Superior temporal gyrus (tissue), 1 donor: ENCODE measurements around the gene ERICH3.
A peak's percentile ranks its signal among the peaks of the same experiment; 100 is the strongest.

Source experiments
- DNase-seq: peaks from one replicate; pipeline ENCODE4 v3.0.0-alpha.2; 2016; ENCODE audit errors: extremely low spot score

The ERICH3 gene

DNA sequence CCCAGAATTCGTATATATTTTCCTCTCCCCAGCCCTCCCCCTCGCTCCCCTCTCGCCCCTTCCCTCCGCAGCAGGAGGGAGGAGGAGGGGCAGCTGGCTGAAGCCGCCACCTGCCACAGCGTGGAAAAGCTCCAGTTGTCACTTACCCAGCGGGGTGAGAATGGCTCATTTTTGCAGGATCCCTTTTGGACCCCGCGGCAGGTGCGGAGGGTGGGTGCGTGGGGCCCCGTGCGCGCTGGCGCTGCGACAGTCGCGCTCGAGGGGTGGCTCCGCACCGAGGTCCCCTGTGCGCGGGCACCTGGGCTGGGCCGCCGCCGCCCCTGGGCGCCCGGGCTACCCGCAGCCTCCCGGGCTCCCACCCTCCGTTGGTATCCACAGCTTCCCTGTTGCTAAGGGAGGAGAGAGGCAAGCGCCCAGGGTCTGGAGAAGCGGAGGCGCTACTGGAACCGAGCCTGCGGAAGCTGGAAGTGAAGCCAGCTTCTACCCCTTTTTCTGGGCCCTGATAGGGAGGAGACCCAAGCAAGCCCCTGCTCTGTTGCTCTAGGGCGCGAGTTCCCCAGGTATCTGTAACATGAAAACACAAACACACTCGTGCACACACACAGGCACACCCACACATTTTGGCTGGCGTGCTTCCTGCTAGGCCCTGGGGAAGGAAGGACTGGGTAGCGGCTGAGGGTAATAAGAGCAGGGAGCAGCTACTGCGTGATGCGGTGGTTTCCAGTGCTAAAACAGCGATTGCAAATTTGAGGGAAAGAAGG is at the start of gene ERICH3:
Gene ERICH3 (minus strand): TSS at position 442 of the 761 bp plus-strand sequence. CDS start 273 bp downstream, at position 169.
- DNase-seq = peak; percentile 53

- no peak for DNase-seq
These were observed 44.0 kb upstream of the ERICH3 start for GRCh38 chr1:74717626-74718025.

- DNase-seq = no peak
These were observed 43.2 kb upstream of the ERICH3 start for GRCh38 chr1:74716822-74717221.

DNA sequence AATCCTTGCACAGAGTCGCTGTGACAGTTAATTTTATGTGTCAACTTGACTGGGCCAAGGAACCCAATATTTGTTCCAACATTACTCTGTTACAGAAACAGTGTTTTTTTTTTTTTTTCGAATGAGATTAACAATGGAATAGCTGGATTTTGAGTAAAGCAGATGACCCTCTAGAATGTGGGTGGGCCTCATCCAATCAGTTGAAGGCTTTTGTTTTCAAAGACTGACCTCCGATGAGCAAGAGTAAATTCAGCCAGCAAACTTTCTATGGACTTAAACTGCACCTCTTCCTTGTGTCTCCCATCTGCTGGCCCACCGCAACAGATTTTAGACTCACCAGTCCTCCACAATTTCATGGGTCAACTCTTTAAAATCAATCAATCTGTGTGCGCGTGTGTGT is 42.2 kb upstream of the ERICH3 start:
- DNase-seq = no peak

- no peak for DNase-seq
These were observed 41.6 kb upstream of the ERICH3 start for GRCh38 chr1:74715236-74715502.

- no peak for DNase-seq
These were observed 41.0 kb upstream of the ERICH3 start for GRCh38 chr1:74714429-74715235.

DNA sequence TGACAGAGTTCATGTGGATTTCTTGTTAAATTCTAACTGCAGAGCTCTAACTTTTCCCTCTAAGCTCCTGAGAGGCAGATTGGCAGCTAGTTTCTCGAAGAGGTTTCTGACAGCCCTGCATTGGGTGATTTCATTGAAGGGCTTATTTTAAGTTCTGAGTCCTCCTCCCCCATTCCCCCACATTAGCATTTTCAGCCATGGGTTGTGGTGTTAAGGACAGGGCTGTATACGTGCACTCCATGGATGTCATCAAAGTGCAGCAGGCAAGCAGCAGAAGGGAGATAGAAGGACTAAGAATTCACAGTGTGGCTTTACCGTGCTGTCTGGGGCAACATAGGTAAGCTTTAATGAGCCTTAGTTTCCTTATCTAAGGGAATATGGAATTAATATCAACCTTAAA is 40.3 kb upstream of the ERICH3 start:
- DNase-seq = no peak

DNA sequence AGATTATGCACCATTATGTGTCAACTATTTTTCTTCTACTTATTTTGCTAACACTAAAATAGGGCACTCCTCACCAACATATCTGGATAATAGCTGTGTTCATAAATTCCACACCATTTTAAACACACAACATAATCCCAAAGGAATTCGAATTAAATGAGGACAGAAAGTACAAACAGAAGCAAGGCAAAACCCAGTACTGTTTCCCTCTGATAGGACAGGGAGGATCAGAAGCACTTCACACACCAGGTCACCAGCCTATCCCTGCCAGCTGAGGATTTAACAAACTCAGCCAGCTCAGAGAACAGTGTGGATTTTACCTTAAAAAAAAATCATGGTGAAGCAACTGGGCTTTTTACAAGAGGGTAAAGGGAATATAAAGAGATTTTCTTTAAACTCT is 39.3 kb upstream of the ERICH3 start:
- DNase-seq = no peak

GRCh38 chr1:74703386-74704182 is 30.0 kb upstream of the ERICH3 start:
- DNase-seq = no peak

- no peak for DNase-seq
These were observed 25.7 kb upstream of the ERICH3 start for GRCh38 chr1:74699331-74699730.

DNA sequence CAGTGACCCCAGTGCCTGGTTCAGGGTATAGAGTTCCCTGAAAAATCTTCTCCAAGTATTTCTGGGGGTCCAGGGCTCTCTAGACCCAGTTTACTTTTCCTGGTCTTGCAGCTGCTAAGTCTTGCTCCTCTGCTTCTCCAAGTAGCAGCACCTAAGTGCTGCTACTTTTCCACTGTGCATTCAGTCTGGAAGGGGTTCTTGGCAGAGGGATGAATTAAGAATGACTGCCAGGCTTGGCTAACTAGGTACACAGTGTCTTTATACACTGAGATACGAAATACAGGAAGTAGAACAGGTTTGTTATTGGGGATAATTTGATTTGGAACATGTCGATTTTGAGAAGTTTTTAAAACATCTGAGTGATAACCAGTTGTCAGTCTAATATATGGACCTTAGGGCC is 24.2 kb upstream of the ERICH3 start:
- no peak for DNase-seq

DNA sequence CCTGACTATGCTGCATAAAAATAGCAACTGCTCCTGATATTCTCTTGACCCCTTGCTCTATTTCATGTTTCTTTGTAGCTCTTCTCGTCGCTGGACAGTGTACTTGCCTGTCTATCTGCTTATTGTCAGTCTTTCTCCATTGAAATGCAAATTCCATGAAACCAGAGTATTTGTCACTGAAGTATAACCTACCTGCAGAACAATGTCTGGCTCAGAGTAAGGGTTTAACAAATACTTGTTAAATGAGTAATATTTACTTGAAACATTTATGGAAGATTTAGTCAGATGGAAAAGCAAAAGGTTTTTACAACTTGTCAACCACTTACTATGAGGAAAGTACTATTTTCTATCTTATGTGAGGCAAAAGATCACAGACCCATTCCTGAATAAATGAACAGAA is 19.9 kb upstream of the ERICH3 start:
- DNase-seq = no peak

DNA sequence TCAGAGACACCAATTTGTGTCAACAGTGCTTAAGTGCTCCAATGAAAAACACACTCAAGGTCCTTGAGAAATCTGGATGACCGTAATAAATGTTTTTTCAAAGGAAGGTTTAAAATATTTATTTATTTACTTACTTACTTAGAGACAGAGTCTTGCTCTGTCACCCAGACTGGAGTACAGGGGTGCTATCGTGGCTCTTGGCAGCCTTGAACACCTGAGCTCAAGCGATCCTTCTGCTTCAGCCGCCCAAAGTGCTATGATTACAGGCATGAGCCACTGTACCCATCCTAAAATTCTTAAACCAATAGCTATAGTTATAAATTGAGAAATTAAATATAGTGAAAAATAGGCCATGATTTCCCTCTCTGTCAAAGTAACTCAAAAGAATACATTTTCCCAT is 17.3 kb upstream of the ERICH3 start:
- no peak for DNase-seq

DNA sequence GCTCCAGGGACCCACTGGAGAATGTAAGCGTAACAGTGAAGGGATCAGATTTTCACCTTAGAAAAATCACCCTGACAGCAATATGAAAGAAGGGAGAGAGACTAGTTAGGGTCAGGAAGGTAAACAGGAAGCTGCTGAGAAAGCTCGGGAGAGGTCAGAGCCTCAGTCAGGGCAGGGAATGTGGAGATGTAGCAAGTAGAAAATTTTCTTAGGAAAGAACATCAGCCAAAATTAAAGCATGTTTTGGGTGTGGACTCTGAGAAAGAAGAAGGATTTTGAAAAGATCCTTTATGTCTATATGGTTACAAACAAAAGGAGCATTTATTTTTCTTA is 16.7 kb upstream of the ERICH3 start:
- DNase-seq = no peak

- DNase-seq = peak; percentile 95
These were observed 16.2 kb upstream of the ERICH3 start for GRCh38 chr1:74689621-74690363.

DNA sequence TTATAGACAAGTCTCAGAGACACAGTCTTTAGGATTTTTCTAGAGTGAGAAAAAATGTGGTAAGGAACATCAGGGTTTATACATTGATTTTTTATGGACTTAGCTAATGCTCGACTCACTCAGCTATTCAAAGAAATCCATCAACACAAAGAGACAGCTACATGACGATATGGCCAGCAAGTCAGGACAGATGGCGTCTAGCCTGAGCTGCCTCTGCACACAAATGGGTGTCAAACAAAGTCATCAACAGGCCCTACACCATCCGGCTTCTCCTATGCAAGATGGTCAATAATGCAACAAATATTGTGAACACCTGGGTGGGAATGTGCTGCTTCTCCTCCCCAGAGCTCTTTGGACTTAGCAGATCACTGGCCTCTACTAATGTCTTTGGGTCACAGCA is 13.3 kb upstream of the ERICH3 start:
- DNase-seq = no peak

- no peak for DNase-seq
These were observed 10.7 kb upstream of the ERICH3 start for GRCh38 chr1:74684301-74684700.

- DNase-seq = no peak
These were observed 10.1 kb upstream of the ERICH3 start for GRCh38 chr1:74683656-74684055.

DNA sequence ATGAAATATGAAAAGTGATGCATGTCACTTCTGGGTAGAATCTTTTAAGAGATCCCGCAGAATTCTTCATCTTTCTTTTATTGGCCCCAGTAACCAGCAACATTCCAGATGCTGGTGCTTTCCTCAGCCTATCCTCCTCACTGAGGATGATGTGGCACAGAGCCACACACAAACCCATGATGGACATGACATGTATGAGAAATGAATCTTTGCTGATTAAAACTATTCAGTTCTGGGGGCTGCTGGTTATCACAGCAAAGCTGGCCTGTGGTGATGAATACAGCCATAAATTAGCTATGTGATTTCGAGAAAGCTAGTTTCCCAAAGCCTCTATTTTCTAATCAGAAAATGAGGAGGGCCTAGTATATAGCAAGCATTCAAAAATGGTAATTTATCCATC is 8.3 kb upstream of the ERICH3 start:
- DNase-seq = no peak

GRCh38 chr1:74681449-74681848 is 7.9 kb upstream of the ERICH3 start:
- no peak for DNase-seq

GRCh38 chr1:74681001-74681400 is 7.4 kb upstream of the ERICH3 start:
- no peak for DNase-seq

DNA sequence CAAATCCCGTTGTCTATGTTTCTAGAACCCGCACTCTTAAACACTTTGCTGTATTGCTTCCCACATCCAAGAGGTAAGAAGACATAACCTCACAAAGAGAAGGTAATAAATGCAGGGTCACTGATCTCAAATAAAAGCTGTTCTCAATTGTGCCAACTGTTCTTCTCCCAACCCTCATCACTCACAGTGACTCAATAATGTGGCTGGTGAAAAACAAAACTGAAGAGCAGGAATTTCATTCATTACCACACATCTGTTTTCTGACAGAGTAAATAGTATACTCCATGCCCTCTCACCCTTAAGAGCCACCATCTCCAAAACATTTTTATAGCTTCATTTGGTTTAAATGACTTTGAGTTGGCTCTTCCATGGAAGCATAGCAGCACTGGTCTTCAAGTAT is 6.2 kb upstream of the ERICH3 start:
- DNase-seq = no peak
